GM18870 (cell line): ENCODE data around the gene CADPS2.
"Not testable (repeated sequence)": the region's sequence is repeated elsewhere in the genome, so short reads cannot be mapped to it uniquely, and the experiment has no call there.

Source experiments
- ATAC-seq: cut with Tn5 transposase; IDR thresholded peaks from one replicate; pipeline ENCODE4 v1.9.1; 2021; ENCODE audit warnings: moderate library complexity; ENCODE audit not compliant: unreplicated experiment

Gene CADPS2

GRCh38 chr7:122850528-122850927, 35.7 kb downstream of the CADPS2 start:
- ATAC-seq, result no peak

GRCh38 chr7:122849957-122850328, 36.3 kb downstream of the CADPS2 start:
- ATAC-seq, result no peak

- no peak for ATAC-seq
Measured at GRCh38 chr7:122849322-122849956, 36.8 kb downstream of the CADPS2 start.

- no peak for ATAC-seq
Measured at GRCh38 chr7:122847871-122848473, 38.3 kb downstream of the CADPS2 start.

- ATAC-seq, result no peak
Measured at GRCh38 chr7:122846591-122846990, 39.7 kb downstream of the CADPS2 start.

GRCh38 chr7:122845286-122845685, 41.0 kb downstream of the CADPS2 start:
- ATAC-seq, result no peak

GRCh38 chr7:122844191-122844988, 41.9 kb downstream of the CADPS2 start:
- ATAC-seq, result no peak

GRCh38 chr7:122842971-122843370, 43.3 kb downstream of the CADPS2 start:
- ATAC-seq, result no peak

- not testable (repeated sequence) for ATAC-seq
Measured at GRCh38 chr7:122836286-122836685, 50.0 kb downstream of the CADPS2 start.

- ATAC-seq, result not testable (repeated sequence)
Measured at GRCh38 chr7:122834571-122834942, 51.7 kb downstream of the CADPS2 start.

GRCh38 chr7:122833888-122834570, 52.2 kb downstream of the CADPS2 start:
- no peak for ATAC-seq

- no peak for ATAC-seq
Measured at GRCh38 chr7:122831436-122831835, 54.8 kb downstream of the CADPS2 start.

GRCh38 chr7:122829962-122830361, 56.3 kb downstream of the CADPS2 start:
- ATAC-seq, result no peak

- no peak for ATAC-seq
Measured at GRCh38 chr7:122827763-122828162, 58.5 kb downstream of the CADPS2 start.

GRCh38 chr7:122813845-122814244, 72.4 kb downstream of the CADPS2 start:
- no peak for ATAC-seq

GRCh38 chr7:122803851-122804250, 82.4 kb downstream of the CADPS2 start:
- no peak for ATAC-seq

GRCh38 chr7:122803323-122803722, 82.9 kb downstream of the CADPS2 start:
- ATAC-seq, result no peak

- ATAC-seq, result no peak
Measured at GRCh38 chr7:122802301-122802751, 83.9 kb downstream of the CADPS2 start.

- ATAC-seq, result no peak
Measured at GRCh38 chr7:122791959-122792545, 94.2 kb downstream of the CADPS2 start.

GRCh38 chr7:122790591-122790990, 95.7 kb downstream of the CADPS2 start:
- ATAC-seq, result no peak

GRCh38 chr7:122790132-122790531, 96.1 kb downstream of the CADPS2 start:
- no peak for ATAC-seq
